ENCODE measurements around the gene WDR27. TPM values are rescaled to one million over a fixed set of nuclear protein-coding genes. Genes with fewer than 3 reads are reported as not detected.
"Not testable (repeated sequence)": the region's sequence is repeated elsewhere in the genome, so short reads cannot be mapped to it uniquely, and the experiment has no call there.

The WDR27 gene
- total RNA-seq, 1 experiment from 2014 or later, result 8.4 TPM

GRCh38 chr6:169650241-169650958 is 51.4 kb downstream of the WDR27 start:
- in situ Hi-C loops (cut with HindIII; ENCODE audit: low pct_unique_long_range_greater_than_20kb, low sequenced_read_pairs), result no loop called here
- DNase-seq (ENCODE audit: low read depth), result no peak

GRCh38 chr6:169648617-169649016 is 53.2 kb downstream of the WDR27 start:
- in situ Hi-C loops (cut with HindIII; ENCODE audit: low pct_unique_long_range_greater_than_20kb, low sequenced_read_pairs), result no loop called here
- no peak for DNase-seq (ENCODE audit: low read depth)

- no peak for DNase-seq (ENCODE audit: low read depth)
- in situ Hi-C loops (cut with HindIII; ENCODE audit: low pct_unique_long_range_greater_than_20kb, low sequenced_read_pairs), result no loop called here
Observed at GRCh38 chr6:169648092-169648491, 53.7 kb downstream of the WDR27 start.

GRCh38 chr6:169647637-169648036 is 54.2 kb downstream of the WDR27 start:
- no peak for DNase-seq (ENCODE audit: low read depth)
- in situ Hi-C loops (cut with HindIII; ENCODE audit: low pct_unique_long_range_greater_than_20kb, low sequenced_read_pairs), result no loop called here

- in situ Hi-C loops (cut with HindIII; ENCODE audit: low pct_unique_long_range_greater_than_20kb, low sequenced_read_pairs), result no loop called here
- no peak for DNase-seq (ENCODE audit: low read depth)
Observed at GRCh38 chr6:169646906-169647567, 54.8 kb downstream of the WDR27 start.

GRCh38 chr6:169645459-169645858 is 56.4 kb downstream of the WDR27 start:
- in situ Hi-C loops (cut with HindIII; ENCODE audit: low pct_unique_long_range_greater_than_20kb, low sequenced_read_pairs), result not testable (repeated sequence)

GRCh38 chr6:169643521-169643920 is 58.3 kb downstream of the WDR27 start:
- no peak for DNase-seq (ENCODE audit: low read depth)
- in situ Hi-C loops (cut with HindIII; ENCODE audit: low pct_unique_long_range_greater_than_20kb, low sequenced_read_pairs), result no loop called here

More at GRCh38 chr6:169645459-169645858, 56.4 kb downstream of the WDR27 start:
- not testable (repeated sequence) for DNase-seq (ENCODE audit: low read depth)

- no peak for DNase-seq (ENCODE audit: low read depth)
- in situ Hi-C loops (cut with HindIII; ENCODE audit: low pct_unique_long_range_greater_than_20kb, low sequenced_read_pairs), result no loop called here
Observed at GRCh38 chr6:169642455-169642854, 59.4 kb downstream of the WDR27 start.

- in situ Hi-C loops (cut with HindIII; ENCODE audit: low pct_unique_long_range_greater_than_20kb, low sequenced_read_pairs), result no loop called here
- no peak for DNase-seq (ENCODE audit: low read depth)
Observed at GRCh38 chr6:169641461-169642085, 60.3 kb downstream of the WDR27 start.

GRCh38 chr6:169640983-169641382 is 60.8 kb downstream of the WDR27 start:
- DNase-seq (ENCODE audit: low read depth), result no peak
- in situ Hi-C loops (cut with HindIII; ENCODE audit: low pct_unique_long_range_greater_than_20kb, low sequenced_read_pairs), result no loop called here

GRCh38 chr6:169640351-169640852 is 61.4 kb downstream of the WDR27 start:
- in situ Hi-C loops (cut with HindIII; ENCODE audit: low pct_unique_long_range_greater_than_20kb, low sequenced_read_pairs), result no loop called here
- no peak for DNase-seq (ENCODE audit: low read depth)

- no peak for DNase-seq (ENCODE audit: low read depth)
- in situ Hi-C loops (cut with HindIII; ENCODE audit: low pct_unique_long_range_greater_than_20kb, low sequenced_read_pairs), result no loop called here
Observed at GRCh38 chr6:169639653-169640278, 62.1 kb downstream of the WDR27 start.

- DNase-seq (ENCODE audit: low read depth), result no peak
- in situ Hi-C loops (cut with HindIII; ENCODE audit: low pct_unique_long_range_greater_than_20kb, low sequenced_read_pairs), result no loop called here
Observed at GRCh38 chr6:169638915-169639314, 62.9 kb downstream of the WDR27 start.

- in situ Hi-C loops (cut with HindIII; ENCODE audit: low pct_unique_long_range_greater_than_20kb, low sequenced_read_pairs), result no loop called here
Observed at GRCh38 chr6:169638388-169638787, 63.4 kb downstream of the WDR27 start.

GRCh38 chr6:169635345-169635744 is 66.5 kb downstream of the WDR27 start:
- in situ Hi-C loops (cut with HindIII; ENCODE audit: low pct_unique_long_range_greater_than_20kb, low sequenced_read_pairs), result no loop called here
- no peak for DNase-seq (ENCODE audit: low read depth)

More at GRCh38 chr6:169638388-169638787, 63.4 kb downstream of the WDR27 start:
- DNase-seq (ENCODE audit: low read depth), result no peak

- no peak for DNase-seq (ENCODE audit: low read depth)
- in situ Hi-C loops (cut with HindIII; ENCODE audit: low pct_unique_long_range_greater_than_20kb, low sequenced_read_pairs), result no loop called here
Observed at GRCh38 chr6:169632841-169633240, 69.0 kb downstream of the WDR27 start.

- in situ Hi-C loops (cut with HindIII; ENCODE audit: low pct_unique_long_range_greater_than_20kb, low sequenced_read_pairs), result no loop called here
- DNase-seq (ENCODE audit: low read depth), result no peak
Observed at GRCh38 chr6:169629256-169629655, 72.6 kb downstream of the WDR27 start.

GRCh38 chr6:169627736-169628607 is 73.9 kb downstream of the WDR27 start:
- in situ Hi-C loops (cut with HindIII; ENCODE audit: low pct_unique_long_range_greater_than_20kb, low sequenced_read_pairs), result no loop called here
- no peak for DNase-seq (ENCODE audit: low read depth)

All from Caki2 (cell line).